IPS-18c (cell line): ENCODE data around the gene HDLBP.

Experiments
- H3K4me3 ChIP-seq: 2 replicates; pipeline ENCODE4 v1.7.0; 2013; ENCODE audit warnings: low read depth, mild to moderate bottlenecking, low read length, moderate library complexity; ENCODE audit not compliant: insufficient read depth
- H3K9me3 ChIP-seq: one replicate; pipeline ENCODE4 v1.6.1; 2013; ENCODE audit warnings: mild to moderate bottlenecking, low read length, moderate library complexity; ENCODE audit not compliant: control insufficient read depth, insufficient read depth

Gene HDLBP

DNA sequence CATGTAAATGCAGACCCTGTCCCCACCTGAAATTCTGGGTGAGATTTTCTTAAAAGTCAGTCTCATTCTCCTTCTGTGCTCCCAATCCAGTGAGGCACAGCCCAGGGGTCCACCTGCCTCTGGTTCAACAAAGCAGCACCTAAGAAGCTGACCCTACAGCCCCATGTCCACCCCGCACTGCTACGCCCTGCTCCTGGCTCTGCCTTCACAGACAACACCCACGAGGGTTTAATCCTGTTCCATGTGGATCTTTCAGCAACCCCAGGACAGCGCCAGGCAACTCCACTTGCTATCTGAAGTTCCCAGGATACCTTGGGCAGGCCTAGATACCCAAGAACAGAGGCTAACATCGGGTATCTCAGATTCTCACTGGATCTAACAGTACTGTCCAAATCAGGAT is 44.9 kb downstream of the HDLBP start:
- no peaks in the 10 kb centered on the region for H3K9me3 ChIP-seq

DNA sequence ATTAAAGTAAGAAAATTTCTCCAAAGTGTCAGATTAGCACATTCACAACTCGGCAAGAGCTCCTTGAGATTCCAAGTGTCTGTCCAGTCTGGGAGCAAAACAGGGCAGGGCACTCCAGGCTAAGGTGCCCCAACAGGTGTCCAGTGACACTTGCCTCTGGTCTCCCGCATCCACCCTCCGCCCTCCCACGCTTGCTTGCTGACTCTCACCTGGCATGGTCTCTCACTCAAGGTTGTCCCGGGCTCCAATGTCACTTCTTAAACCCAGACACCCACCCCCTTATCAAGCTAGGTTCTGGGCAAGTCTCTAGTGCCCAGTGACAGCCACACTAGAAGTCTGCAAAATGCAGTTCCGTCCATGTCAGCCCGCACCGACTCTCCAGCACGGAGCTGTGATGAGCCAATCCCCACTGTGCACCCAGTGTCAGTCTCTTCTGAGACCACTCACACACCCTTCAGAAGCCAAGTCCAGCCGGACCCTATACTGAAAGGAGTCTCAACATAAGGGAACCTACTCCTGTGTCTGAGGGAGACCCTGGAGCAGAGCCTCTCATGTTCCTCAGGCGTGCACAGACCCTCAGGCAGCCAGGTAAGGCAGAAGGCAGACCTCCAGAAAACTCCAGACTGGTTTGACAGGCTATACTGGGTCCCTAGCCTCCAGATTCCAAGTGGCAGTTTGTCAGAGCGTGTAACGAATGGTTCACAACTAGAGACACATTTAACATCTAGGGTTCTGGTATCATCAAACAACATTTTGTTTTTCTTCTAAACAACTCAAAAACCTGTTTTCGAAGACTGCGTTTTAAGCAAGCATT is 45.6 kb downstream of the HDLBP start:
- no peak overlapping the region for H3K4me3 ChIP-seq
- H3K9me3 ChIP-seq = no peaks in the 10 kb centered on the region

More for the DNA sequence above, 44.9 kb downstream of the HDLBP start:
- H3K4me3 ChIP-seq = no peak overlapping the region

DNA sequence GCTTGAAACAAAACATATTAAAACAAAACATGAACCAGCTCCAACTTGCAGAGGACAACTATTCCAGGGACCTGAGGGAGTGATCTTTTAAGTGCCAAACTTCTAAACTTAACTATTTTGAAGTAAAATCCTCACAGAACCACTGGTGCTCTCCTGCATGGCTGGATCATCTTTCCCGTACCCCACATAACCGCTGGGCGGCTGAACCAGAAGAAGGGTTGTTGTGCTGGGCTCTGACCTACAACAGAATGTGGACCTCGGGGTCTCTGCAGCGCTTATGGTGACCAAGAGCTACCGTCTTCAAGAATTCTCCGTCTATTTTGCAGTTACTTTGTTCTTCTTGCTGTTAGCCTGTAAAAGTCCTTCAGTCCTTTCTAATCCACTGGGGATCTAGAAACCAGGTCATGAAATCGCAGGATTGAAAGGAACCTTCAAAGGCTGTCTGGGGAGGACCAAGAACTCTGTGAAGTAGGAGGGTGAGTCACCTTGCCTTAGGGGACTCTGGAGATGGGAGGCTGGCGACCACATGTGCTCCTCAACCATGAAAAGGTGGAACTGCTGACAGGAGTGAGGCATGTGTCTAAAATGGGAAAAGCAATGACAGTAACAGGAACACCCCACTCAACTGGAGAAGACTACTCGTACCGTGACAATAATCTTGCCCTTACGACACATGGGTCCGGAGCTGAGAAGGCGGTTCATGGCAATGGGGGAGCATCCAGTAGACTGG is 46.6 kb downstream of the HDLBP start:
- Histone ChIP-seq H3K4me3 (no peak overlapping the region), H3K9me3 (no peaks in the 10 kb centered on the region)

DNA sequence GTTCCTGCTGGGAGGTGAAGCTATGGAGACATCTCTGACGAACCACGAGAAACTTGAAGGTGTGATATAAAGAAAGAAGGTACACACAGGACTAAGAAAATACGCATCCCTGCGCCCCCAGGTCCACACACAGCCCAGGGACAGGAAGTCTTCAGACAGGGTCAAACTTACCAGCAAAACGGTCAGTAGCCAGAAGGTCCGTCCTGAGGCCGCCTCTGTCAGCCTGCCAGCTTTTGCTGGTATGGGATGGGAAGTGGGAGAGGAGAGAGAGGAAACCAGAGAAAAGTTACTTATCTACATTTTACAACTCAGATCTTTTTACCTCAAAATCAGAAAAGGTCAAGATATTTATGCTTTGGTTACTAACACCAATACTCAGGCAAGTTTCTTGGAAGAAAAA is 47.2 kb downstream of the HDLBP start:
- H3K9me3 ChIP-seq = no peaks in the 10 kb centered on the region
- no peak overlapping the region for H3K4me3 ChIP-seq

DNA sequence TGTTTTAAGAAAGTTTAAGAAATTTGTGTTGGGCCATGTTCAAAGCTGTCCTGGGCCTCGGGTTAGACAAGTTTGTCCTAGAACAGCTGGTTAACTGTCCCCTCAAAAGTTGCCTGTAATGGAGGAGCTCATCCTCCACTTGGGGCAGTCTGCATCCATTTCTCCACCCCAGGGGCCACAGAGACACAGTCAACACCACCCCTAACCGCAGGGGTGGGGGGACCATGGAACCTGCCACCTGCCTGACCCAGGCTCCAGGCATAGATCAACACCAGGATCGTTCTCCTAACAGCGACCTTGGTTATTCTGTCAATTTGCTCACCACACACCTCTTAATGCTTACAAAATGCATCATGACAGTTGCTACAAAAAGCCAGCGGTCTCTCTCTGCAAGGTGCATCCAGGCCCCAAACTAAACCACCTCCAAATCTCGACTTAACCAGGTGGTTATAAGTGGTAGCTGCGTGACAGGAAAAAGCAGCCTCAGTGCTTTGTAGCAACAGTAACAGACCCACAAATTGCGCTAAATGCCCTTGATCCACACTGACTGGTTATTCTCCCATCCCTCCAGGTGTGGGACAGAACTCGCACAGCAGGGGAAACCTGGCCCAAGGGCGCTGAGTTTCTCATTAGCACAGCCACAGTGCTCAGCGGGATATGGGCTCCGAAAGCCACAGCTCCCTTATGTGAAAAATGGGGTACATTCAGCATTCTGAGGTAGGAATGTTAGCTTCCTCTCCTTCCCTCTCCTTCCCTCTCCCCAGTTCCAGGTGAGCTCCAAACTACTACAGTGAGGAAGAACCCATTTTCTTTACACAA is 48.0 kb downstream of the HDLBP start:
- Histone ChIP-seq H3K9me3 (no peaks in the 10 kb centered on the region), H3K4me3 (no peak overlapping the region)

DNA sequence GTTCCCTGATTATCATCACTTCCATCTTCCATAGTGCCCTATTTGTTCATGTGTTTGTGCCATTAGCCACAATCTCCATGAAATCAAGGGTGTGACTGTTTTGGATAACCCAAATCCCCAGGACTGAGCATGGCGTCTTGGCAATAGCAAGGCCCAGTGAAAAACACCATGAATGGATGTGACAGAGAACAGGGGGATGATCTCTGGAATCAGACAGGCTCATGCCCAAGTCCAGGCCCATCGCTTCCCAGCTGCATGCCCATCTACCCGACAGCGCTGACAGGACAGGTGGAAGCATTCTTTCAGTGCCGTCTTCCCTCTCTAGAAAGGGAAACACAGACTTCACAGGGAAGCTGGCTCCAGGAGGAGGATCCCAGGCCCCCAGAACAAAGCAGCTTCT is 50.0 kb downstream of the HDLBP start:
- Histone ChIP-seq H3K4me3 (no peak overlapping the region), H3K9me3 (no peaks in the 10 kb centered on the region)

DNA sequence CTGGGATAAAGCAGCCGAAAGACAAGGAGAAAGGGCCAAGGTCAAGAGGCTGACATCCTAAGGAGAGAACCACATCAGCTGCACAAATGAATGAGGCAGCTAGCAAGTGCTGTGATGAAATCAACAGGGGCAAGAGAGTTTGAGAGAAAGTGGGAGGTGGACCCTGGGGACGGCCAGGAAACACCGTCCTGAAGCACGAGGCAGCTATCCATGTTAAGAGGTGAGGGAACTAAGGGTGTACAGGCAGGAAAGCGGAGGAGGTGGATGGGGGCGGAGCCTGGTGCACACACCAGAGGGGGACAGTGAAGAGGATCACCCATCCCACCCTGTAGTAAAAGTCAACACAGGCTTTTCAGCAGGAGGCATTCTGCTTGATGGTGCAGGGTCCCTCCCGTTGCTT is 52.4 kb downstream of the HDLBP start:
- H3K9me3 ChIP-seq = no peaks in the 10 kb centered on the region
- no peak overlapping the region for H3K4me3 ChIP-seq

DNA sequence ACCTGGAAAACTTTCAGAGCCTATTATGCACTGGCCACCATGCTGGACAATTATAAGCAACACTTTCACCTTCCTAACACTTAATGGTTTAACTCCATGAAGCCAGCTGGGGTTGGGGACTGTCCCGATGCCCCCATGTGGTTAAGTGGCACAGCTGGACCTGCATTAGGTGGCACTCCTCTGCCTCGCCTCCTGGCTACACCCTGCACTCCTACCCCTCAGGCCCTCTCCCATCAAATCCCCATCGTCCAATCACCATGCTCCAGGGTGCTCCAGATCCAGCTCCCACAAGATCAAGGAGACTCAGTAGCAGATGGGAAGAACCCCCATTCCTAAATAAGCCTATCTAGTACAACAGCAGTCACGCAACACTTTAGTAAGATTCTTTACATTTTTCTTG is 53.8 kb downstream of the HDLBP start:
- H3K4me3 ChIP-seq = no peak overlapping the region
- H3K9me3 ChIP-seq = no peaks in the 10 kb centered on the region

DNA sequence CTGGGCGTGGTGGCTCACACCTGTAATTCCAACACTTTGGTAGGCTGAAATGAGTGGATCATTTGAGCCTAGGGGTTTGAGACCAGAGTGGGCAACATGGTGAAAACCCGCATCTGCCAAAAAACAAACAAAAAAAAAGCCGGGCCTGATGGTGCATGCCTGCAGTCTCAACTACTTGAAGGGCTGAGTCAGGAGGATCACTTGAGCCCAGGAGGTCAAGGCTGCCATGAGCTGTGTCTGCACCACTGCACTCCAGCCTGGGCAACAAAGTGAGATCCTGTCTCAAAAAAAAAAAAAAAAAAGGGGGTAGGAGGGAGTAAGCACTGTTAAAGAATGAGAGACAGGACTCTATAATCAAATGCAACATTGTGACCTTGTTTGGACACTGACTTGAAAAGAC is 54.6 kb downstream of the HDLBP start:
- H3K4me3 ChIP-seq = no peak overlapping the region
- H3K9me3 ChIP-seq = no peaks in the 10 kb centered on the region

DNA sequence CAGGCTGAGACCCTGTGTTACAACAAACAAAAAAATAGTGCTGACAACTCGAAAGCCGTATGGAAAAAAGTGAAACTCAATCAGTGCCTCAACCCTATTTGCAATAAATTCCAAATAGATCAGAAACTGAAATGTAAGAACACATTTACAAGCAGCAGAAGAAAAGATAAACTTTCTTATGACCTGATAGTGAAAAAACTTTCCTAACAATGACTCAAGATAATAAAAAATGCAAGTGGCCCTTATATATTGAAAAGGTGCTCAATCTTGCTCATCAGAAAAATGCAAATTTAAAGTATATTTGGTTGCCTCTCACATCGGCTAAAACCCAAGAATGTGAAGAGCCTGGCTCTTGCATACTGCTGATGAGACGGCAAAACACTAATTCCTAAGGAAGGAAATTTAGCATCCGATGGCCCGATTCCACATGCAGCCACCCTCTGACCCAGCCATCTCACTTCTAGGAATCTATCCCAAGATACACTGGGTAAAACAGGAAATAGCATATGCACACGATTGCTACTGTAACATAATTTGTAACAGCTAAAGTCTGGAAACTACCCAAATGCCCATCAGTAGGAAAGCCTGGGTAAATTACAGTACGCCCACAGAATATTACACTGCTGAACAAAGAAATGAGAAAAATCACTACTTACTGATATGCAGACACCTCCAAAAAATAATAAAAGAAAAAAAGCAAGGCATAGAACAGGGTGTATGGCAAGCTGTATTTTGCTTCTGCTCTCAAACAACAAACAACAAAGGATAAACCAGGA is 56.8 kb downstream of the HDLBP start:
- H3K4me3 ChIP-seq = no peak overlapping the region
- H3K9me3 ChIP-seq = no peaks in the 10 kb centered on the region

DNA sequence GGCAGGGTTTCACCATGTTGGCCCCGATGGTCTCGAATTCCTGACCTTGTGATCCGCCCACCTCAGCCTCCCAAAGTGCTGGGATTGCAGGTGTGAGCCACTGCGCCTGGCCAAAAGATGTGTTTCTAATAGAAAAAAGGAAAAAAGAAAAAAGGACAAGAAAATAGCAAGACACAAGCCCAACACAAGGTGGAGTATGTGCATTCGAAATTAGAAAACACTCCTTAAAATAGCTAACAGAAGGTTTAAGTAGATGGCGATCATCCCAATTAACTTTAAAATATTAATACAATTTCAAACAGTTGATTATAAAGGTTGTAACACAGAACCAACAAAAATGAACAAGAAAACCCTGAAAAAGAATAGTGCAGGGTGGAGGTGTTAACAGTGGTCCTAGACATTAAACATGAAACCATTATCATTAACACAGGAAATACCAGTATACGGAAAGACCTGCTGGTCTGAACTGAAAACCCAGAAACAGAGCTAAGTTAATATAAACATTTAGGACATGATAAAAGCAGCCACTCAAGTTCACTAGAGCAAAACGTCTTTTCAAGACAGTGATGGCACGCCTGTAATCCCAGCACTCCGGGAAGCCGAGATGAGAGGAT is 57.9 kb downstream of the HDLBP start:
- H3K9me3 ChIP-seq = no peaks in the 10 kb centered on the region

DNA sequence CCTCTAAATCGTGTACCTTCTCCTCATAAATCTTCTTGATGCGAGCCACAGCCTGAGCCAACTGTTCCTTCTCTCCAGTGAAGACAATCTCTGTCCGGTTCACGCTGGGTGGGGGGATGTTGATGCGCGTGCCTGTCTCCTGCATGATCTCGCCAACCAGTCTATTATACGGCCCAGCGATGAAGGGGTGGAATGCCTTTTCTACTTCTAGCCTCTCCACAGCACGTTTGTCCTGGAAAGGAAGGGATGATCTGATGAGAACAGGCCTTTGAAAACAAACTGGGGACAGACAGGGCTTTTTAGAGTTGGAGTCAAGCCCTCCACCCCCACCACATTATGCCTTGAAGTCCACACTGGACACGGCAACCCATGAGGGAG is 59.3 kb downstream of the HDLBP start:
- Histone ChIP-seq H3K9me3 (no peaks in the 10 kb centered on the region), H3K4me3 (no peak overlapping the region)

More for the DNA sequence above, 57.9 kb downstream of the HDLBP start:
- no peak overlapping the region for H3K4me3 ChIP-seq

DNA sequence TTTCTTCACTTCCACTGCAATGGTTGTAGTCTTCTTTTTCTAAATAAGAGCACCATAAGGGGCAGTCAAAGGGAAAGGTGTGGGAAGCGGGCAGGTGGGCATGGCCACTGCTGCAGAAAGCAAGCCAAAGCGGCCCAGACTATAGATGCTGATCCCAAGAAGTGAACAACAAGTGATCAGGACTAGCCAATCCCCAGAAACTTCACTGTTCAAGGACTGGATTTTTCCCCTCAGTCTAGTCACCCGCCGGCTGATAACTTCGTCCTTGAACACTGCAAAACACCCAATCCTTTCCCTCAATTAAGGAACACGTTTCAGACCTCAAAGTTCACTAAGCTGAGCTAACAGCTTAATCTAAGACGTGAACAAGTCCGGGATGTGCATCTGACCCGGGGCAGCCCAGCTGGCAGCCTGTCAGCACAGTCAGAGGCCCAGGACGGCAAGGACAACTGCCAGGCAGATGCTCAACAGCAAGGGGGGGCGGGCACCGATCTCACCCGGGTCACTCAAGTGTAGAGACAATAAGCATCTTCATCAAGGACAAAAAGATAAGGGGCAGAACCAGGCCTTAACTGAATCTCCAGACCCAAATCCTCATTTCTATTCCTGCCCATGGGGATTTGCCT is 59.8 kb downstream of the HDLBP start:
- H3K4me3 ChIP-seq = no peak overlapping the region
- H3K9me3 ChIP-seq = no peaks in the 10 kb centered on the region

DNA sequence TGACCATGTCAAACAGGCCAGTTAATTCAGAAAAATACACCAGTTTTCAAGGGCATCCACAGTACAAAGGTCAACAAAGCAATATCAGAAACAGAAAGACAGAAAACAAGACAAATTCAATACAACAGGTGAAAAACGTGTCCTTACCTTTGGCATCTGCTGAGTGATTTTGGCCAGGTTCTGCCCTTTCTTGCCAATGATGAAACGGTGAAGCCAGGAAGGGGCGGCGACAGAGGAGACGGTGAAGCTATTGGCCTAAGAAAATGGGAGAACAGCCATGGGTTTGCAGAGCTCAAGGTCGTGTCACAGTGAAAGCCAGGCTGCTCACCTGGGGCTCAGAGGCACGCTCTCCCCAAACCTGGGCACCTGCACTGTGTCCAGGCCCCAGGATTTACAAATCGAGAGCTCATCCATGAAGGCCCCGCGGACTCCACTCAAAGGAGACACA is 60.5 kb downstream of the HDLBP start:
- H3K9me3 ChIP-seq = no peaks in the 10 kb centered on the region
- H3K4me3 ChIP-seq = no peak overlapping the region

DNA sequence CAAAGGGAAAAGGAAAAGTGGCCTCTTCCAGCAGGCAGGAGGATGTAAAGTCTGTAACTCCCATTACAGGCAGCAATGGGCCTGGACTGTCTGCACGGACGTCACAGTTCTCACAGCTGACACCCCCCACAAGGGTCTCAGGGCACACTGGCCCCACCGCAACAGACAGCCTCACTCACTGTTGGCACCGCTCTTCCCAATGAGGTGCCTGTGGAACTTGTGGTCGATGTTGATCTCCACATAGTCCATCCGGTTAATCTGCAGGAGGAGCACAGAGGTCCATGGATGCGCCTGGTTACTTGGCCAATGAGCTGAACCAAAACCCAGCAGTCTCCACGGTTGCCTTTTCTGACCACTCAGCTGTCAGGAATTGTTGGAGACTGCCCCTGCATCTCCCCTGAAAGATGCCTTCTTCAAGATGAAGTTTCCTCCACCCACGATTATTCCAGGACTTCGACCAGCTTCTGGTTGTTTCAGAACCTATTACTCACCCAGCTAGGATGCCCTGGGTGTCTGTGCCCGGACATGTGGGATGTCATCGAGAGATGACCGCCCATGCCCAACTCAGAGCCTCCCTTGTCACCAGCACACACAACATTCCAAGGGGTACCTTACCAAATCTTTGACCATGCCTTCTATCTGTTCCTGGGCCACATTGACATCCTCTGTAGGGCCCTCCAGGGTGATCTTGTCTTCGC is 62.5 kb downstream of the HDLBP start:
- H3K4me3 ChIP-seq = no peak overlapping the region

DNA sequence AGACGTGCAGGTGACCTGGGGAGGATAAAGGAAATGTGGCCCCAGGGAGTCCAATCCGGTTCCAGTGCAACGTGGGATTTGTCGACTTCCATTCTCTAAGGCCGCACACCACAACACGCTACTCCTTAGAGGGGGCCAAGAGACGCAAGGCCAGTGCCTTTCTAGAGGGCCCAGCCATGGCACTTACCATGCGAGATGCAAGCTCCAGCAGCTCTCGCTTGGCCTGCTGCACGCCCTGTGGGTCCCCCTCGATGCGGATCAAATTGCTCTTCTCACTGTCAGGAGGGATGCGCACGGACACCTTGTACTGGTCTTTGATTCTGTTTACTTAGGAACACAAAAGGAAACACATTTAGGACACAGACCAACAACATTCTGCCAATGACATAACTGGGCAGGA is 65.8 kb downstream of the HDLBP start:
- H3K4me3 ChIP-seq = no peak overlapping the region
- H3K9me3 ChIP-seq = no peaks in the 10 kb centered on the region

More for the DNA sequence above, 62.5 kb downstream of the HDLBP start:
- H3K9me3 ChIP-seq = no peaks in the 10 kb centered on the region
